Measurements from ENCODE around the gene GNMT. TPM values are rescaled to one million over a fixed set of nuclear protein-coding genes. Genes with fewer than 3 reads are reported as not detected.

GNMT gene
- total and polyA plus RNA-seq, 2 donors (not counting 1 experiment from before 2014, with no cell fraction given): 2.0 to 5.9 TPM

GRCh38 chr6:42987533-42988451 lies 27.2 kb downstream of the GNMT start:
- Mint-ChIP-seq H3K27me3 (no peaks in the 10 kb centered on the region), H3K4me1 (peaks cover 38% of the 10 kb centered on the region), H3K9me3 (ENCODE audit: insufficient read depth) (no peaks in the 10 kb centered on the region), H3K27ac (no peak overlapping the region), H3K4me3 (no peak overlapping the region)
- no peak overlapping the region for H3K4me2 ChIP-seq (replicated peaks; ENCODE audit: low read depth, low read length, poor library complexity, severe bottlenecking)
- no peak overlapping the region for H3K4me3 ChIP-seq (ENCODE audit: control extremely low read depth in 1 of 5, extremely low read depth in 1 of 5, insufficient read depth in 1 of 5, low read depth in 2 of 5, low read length in 4 of 5)
- no peaks in the 10 kb centered on the region for H3K27me3 ChIP-seq (replicated peaks in 1 of 4; ENCODE audit: control extremely low read depth in 1 of 4, control insufficient read depth in 3 of 4, insufficient read depth in 4 of 4, low read length in 3 of 4)
- TF ChIP-seq CTCF (IDR thresholded peaks at IDR 0.05) (no peak), EZH2 (IDR thresholded peaks at IDR 0.05; ENCODE audit: borderline replicate concordance, insufficient read depth, low read depth, low read length, poor library complexity, severe bottlenecking) (no peak)
- no peaks in the 10 kb centered on the region for H3K9me3 ChIP-seq (ENCODE audit: control extremely low read depth in 1 of 3, control insufficient read depth in 2 of 3, insufficient read depth in 1 of 3, low read length in 2 of 3)
- no peak overlapping the region for H2AFZ ChIP-seq (ENCODE audit: insufficient read depth, low read depth, low read length, poor library complexity, severe bottlenecking)
- no peak overlapping the region for H3K27ac ChIP-seq (ENCODE audit: low read length in 2 of 2)
- no peak overlapping the region for H3K9ac ChIP-seq (ENCODE audit: low read length)
- WGBS (ENCODE audit: insufficient coverage): 90% methylated on average over 5 of the region's 5 CpGs
- CTCF ChIA-PET: interaction anchor here (1.1 kb wide), 1 partner anchor 15 kb away, joined by 3 read pairs; no protein-coding TSS in a partner anchor
- POLR2A ChIA-PET: interaction anchor here (0.5 to 0.6 kb wide), 3 partner anchors 51 to 195 kb away, joined by 3 to 4 read pairs (median 3); no protein-coding TSS in a partner anchor
- intact Hi-C loops (cut with micrococcal nuclease): no loop called here
- peaks cover 0 to 29% of the 10 kb centered on the region in 2 experiments for H3K36me3 ChIP-seq (replicated peaks in 1 of 2; ENCODE audit: control extremely low read depth in 1 of 2, control insufficient read depth in 1 of 2, extremely low read depth in 1 of 2, insufficient read depth in 2 of 2, low read length in 1 of 2)
- H3K4me1 ChIP-seq (ENCODE audit: control insufficient read depth in 2 of 2, insufficient read depth in 2 of 2, low read length in 2 of 2): peaks cover 10 to 20% of the 10 kb centered on the region in 2 donors
- H3K79me2 ChIP-seq (ENCODE audit: control insufficient read depth, insufficient read depth, low read length): peaks cover 62% of the 10 kb centered on the region
- DNase-seq: no peak
- H4K20me1 ChIP-seq (ENCODE audit: control insufficient read depth, insufficient read depth, low read length, poor library complexity, severe bottlenecking): no peaks in the 10 kb centered on the region
- ATAC-seq (ENCODE audit: low read depth): no peak

GRCh38 chr6:42988486-42989020 lies 28.0 kb downstream of the GNMT start:
- CTCF ChIA-PET: no interaction called here
- no peak overlapping the region for H3K27ac ChIP-seq (ENCODE audit: low read length in 2 of 2)
- 89% methylated on average over 1 of the region's 1 CpG for WGBS (ENCODE audit: insufficient coverage)
- DNase-seq (no peak), ATAC-seq (ENCODE audit: low read depth) (no peak)
- no peak overlapping the region for H3K4me3 ChIP-seq (ENCODE audit: control extremely low read depth in 1 of 5, extremely low read depth in 1 of 5, insufficient read depth in 1 of 5, low read depth in 2 of 5, low read length in 4 of 5)
- peaks cover 55% of the 10 kb centered on the region for H3K79me2 ChIP-seq (ENCODE audit: control insufficient read depth, insufficient read depth, low read length)
- H3K4me2 ChIP-seq (replicated peaks; ENCODE audit: low read depth, low read length, poor library complexity, severe bottlenecking): no peak overlapping the region
- no peaks in the 10 kb centered on the region for H3K27me3 Mint-ChIP-seq
- peaks cover 0 to 30% of the 10 kb centered on the region in 2 experiments for H3K36me3 ChIP-seq (replicated peaks in 1 of 2; ENCODE audit: control extremely low read depth in 1 of 2, control insufficient read depth in 1 of 2, extremely low read depth in 1 of 2, insufficient read depth in 2 of 2, low read length in 1 of 2)
- no peak overlapping the region for H3K27ac Mint-ChIP-seq
- no peak overlapping the region for H2AFZ ChIP-seq (ENCODE audit: insufficient read depth, low read depth, low read length, poor library complexity, severe bottlenecking)
- no peaks in the 10 kb centered on the region for H4K20me1 ChIP-seq (ENCODE audit: control insufficient read depth, insufficient read depth, low read length, poor library complexity, severe bottlenecking)
- peaks cover 10 to 19% of the 10 kb centered on the region in 2 donors for H3K4me1 ChIP-seq (ENCODE audit: control insufficient read depth in 2 of 2, insufficient read depth in 2 of 2, low read length in 2 of 2)
- H3K9ac ChIP-seq (ENCODE audit: low read length): no peak overlapping the region
- no peaks in the 10 kb centered on the region for H3K9me3 Mint-ChIP-seq (ENCODE audit: insufficient read depth)
- POLR2A ChIA-PET: no interaction called here
- intact Hi-C loops (cut with micrococcal nuclease): no loop called here
- no peak overlapping the region for H3K4me3 Mint-ChIP-seq
- H3K9me3 ChIP-seq (ENCODE audit: control extremely low read depth in 1 of 3, control insufficient read depth in 2 of 3, insufficient read depth in 1 of 3, low read length in 2 of 3): no peaks in the 10 kb centered on the region
- no peaks in the 10 kb centered on the region for H3K27me3 ChIP-seq (replicated peaks in 1 of 4; ENCODE audit: control extremely low read depth in 1 of 4, control insufficient read depth in 3 of 4, insufficient read depth in 4 of 4, low read length in 3 of 4)
- TF ChIP-seq CTCF (IDR thresholded peaks at IDR 0.05) (no peak), EZH2 (IDR thresholded peaks at IDR 0.05; ENCODE audit: borderline replicate concordance, insufficient read depth, low read depth, low read length, poor library complexity, severe bottlenecking) (no peak)
- H3K4me1 Mint-ChIP-seq: peaks cover 38% of the 10 kb centered on the region
